DOHH2 (cell line): Measurements from ENCODE around the gene MARK1.

ENCODE experiments used
- H3F3A ChIP-seq: fragments of 200-600 bp; sonication (generic), shearing (Covaris generic); 2 replicates; pipeline ENCODE4 v1.6.0; 2016; ENCODE audit warnings: antibody characterized with exemption, mild to moderate bottlenecking; ENCODE audit not compliant: control insufficient read depth, insufficient read depth
- H3K27ac ChIP-seq: fragments of 200-600 bp; sonication (generic); 2 replicates; pipeline ENCODE4 v1.5.1; 2014; ENCODE audit warnings: low read depth, mild to moderate bottlenecking, low read length, moderate library complexity
- H3K27me3 ChIP-seq: fragments of 200-600 bp; sonication (generic); 2 replicates; pipeline ENCODE4 v1.6.1; 2014; ENCODE audit warnings: mild to moderate bottlenecking, low read length, mixed read lengths; ENCODE audit not compliant: control insufficient read depth
- H3K36me3 ChIP-seq: fragments of 200-600 bp; sonication (generic); 2 replicates; pipeline ENCODE4 v1.6.1; 2014; ENCODE audit warnings: mild to moderate bottlenecking, low read length, moderate library complexity, mixed read lengths; ENCODE audit not compliant: control insufficient read depth
- H3K4me1 ChIP-seq: fragments of 200-600 bp; sonication (generic); 2 replicates; pipeline ENCODE4 v1.6.1; 2014; ENCODE audit warnings: mild to moderate bottlenecking, low read length, mixed read lengths; ENCODE audit not compliant: control insufficient read depth
- H3K4me2 ChIP-seq: fragments of 200-600 bp; sonication (generic); 2 replicates; pipeline ENCODE4 v1.6.0; 2014; ENCODE audit warnings: mild to moderate bottlenecking, low read length, moderate library complexity
- H3K4me3 ChIP-seq: fragments of 200-600 bp; sonication (generic); 2 replicates; pipeline ENCODE4 v1.5.1; 2014; ENCODE audit warnings: mild to moderate bottlenecking, low read length, mixed read lengths
- H3K79me2 ChIP-seq: fragments of 200-600 bp; sonication (generic); 2 replicates; pipeline ENCODE4 v1.6.1; 2014; ENCODE audit warnings: mild to moderate bottlenecking, low read length, mixed read lengths; ENCODE audit not compliant: control insufficient read depth
- H3K9me2 ChIP-seq: fragments of 200-600 bp; sonication (generic); replicated peaks from 2 replicates; pipeline ENCODE4 v1.6.1; 2014; ENCODE audit warnings: mild to moderate bottlenecking, low read length, mixed read lengths; ENCODE audit not compliant: control insufficient read depth
- H3K9me3 ChIP-seq: fragments of 200-600 bp; sonication (generic); 2 replicates; pipeline ENCODE4 v1.6.1; 2014; ENCODE audit warnings: antibody characterized with exemption, low read length, mixed read lengths; ENCODE audit not compliant: control insufficient read depth, insufficient read depth
- H4K20me1 ChIP-seq: fragments of 200-600 bp; sonication (generic); 2 replicates; pipeline ENCODE4 v1.6.0; 2014; ENCODE audit warnings: low read depth, mild to moderate bottlenecking, antibody characterized with exemption, low read length, moderate library complexity; ENCODE audit not compliant: control insufficient read depth, insufficient read depth
- CTCF ChIP-seq: fragments of 200-600 bp; sonication (generic); IDR thresholded peaks from one replicate; pipeline ENCODE4 v1.5.1; 2014; ENCODE audit warnings: antibody characterized with exemption, mild to moderate bottlenecking, low read depth, low read length; ENCODE audit not compliant: poor library complexity, severe bottlenecking
- EZH2phosphoT487 ChIP-seq: fragments of 200-600 bp; sonication (generic); IDR thresholded peaks from 2 replicates; pipeline ENCODE4 v1.6.1; 2017; ENCODE audit warnings: borderline replicate concordance, mild to moderate bottlenecking, antibody characterized with exemption, low read length, moderate library complexity, mixed read lengths

Gene MARK1

DNA sequence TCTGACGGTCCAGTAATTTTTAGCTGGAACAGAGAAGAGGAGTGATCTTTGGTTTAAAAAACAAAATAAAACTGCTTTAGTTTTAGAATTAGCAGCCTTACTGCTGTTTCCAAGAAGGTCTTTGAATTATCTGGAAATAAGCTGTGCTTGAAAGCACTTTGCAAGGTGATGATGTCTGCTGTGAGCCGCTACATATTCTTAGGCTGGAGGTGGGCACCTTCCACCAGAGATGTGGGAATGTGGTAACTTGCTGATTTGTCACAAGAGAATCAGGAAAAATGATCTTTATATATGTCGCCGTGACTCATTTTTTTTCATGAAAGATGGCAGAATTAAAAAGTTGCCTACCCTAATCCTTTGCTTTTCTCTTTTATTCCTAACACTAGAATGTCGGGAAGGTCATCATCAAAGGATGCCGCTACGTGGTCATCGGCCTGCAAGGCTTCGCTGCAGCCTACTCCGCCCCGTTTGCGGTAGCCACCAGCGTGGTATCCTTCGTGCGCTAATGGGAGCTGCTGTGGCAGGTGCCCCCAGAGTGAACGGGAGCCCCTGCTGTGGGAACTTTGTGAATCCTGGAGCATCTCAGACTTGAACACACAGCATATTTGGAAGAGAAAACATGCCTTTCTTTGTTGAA, 168.4 kb downstream of the MARK1 start:
- H3K9me3 ChIP-seq = no peaks in the 10 kb centered on the region
- no peaks in the 10 kb centered on the region for H3K9me2 ChIP-seq
- H3K4me3 ChIP-seq = no peak overlapping the region
- no peaks in the 10 kb centered on the region for H4K20me1 ChIP-seq
- no peaks in the 10 kb centered on the region for H3F3A ChIP-seq
- no peak overlapping the region for H3K4me2 ChIP-seq
- H3K4me1 ChIP-seq = no peaks in the 10 kb centered on the region
- H3K27me3 ChIP-seq = no peaks in the 10 kb centered on the region
- TF ChIP-seq EZH2phosphoT487 (no peak), CTCF (no peak)
- H3K79me2 ChIP-seq = no peaks in the 10 kb centered on the region
- H3K36me3 ChIP-seq = no peaks in the 10 kb centered on the region
- H3K27ac ChIP-seq = no peak overlapping the region

DNA sequence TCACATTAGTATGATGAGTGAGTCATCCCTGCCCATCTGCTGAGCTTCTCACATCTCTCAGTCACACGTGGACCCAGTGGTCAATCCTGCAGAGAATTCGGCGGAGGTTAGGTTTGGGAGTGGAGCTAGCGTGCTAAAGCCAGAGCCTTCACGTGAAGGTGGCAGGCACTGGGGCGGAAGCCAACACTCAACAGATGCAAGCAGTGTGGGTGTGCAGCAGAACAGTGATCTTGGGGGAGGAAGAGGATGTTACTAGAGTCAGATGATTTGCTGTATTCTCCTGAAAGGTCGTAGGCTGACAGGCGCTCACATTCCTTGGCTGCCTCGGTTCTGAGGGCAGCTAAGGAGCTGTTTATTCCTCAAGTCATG, 168.9 kb downstream of the MARK1 start:
- peaks cover 3% of the 10 kb centered on the region for H3K27me3 ChIP-seq
- no peaks in the 10 kb centered on the region for H3F3A ChIP-seq
- no peak for TF ChIP-seq EZH2phosphoT487
- TF ChIP-seq CTCF = no peak
- H3K27ac ChIP-seq = no peak overlapping the region
- H4K20me1 ChIP-seq = no peaks in the 10 kb centered on the region
- H3K36me3 ChIP-seq = no peaks in the 10 kb centered on the region
- H3K9me3 ChIP-seq = no peaks in the 10 kb centered on the region
- H3K79me2 ChIP-seq = no peaks in the 10 kb centered on the region
- H3K4me1 ChIP-seq = no peaks in the 10 kb centered on the region
- no peak overlapping the region for H3K4me2 ChIP-seq
- no peak overlapping the region for H3K4me3 ChIP-seq
- no peaks in the 10 kb centered on the region for H3K9me2 ChIP-seq

GRCh38 chr1:220697326-220697725, 169.4 kb downstream of the MARK1 start:
- TF ChIP-seq EZH2phosphoT487 = no peak
- Histone ChIP-seq H3K79me2 (no peaks in the 10 kb centered on the region), H3K27ac (no peak overlapping the region), H3K4me1 (no peaks in the 10 kb centered on the region), H4K20me1 (no peaks in the 10 kb centered on the region), H3K4me3 (no peak overlapping the region), H3K9me3 (no peaks in the 10 kb centered on the region), H3K4me2 (no peak overlapping the region), H3K27me3 (peaks cover 8% of the 10 kb centered on the region), H3F3A (no peaks in the 10 kb centered on the region), H3K9me2 (no peaks in the 10 kb centered on the region), H3K36me3 (no peaks in the 10 kb centered on the region)

DNA sequence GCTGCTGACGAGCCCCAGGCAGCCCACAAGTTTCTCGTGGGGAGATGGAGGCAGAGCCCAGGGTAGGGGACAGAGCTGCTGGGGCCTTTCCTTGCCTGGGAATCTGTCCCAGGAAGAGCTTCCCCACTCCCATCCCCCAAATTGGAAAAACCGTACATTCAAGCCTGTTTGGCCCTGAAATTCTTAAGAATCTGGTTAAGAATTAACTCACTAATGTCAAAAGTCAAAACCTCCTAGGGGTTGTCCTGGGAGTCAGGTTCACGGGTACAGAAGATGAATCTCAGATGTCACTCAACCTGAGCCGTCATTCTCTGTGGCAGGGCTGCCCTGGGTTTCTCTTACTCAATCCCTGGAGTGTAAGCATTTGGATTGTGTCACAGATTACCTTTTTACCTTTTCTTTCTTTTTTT, 170.7 kb downstream of the MARK1 start:
- H3K27ac ChIP-seq = no peak overlapping the region
- H3F3A ChIP-seq = no peaks in the 10 kb centered on the region
- H3K9me3 ChIP-seq = no peaks in the 10 kb centered on the region
- no peak overlapping the region for H3K4me2 ChIP-seq
- no peaks in the 10 kb centered on the region for H4K20me1 ChIP-seq
- no peaks in the 10 kb centered on the region for H3K4me1 ChIP-seq
- no peak overlapping the region for H3K4me3 ChIP-seq
- H3K36me3 ChIP-seq = no peaks in the 10 kb centered on the region
- H3K79me2 ChIP-seq = no peaks in the 10 kb centered on the region
- TF ChIP-seq CTCF (no peak), EZH2phosphoT487 (no peak)
- no peaks in the 10 kb centered on the region for H3K9me2 ChIP-seq
- H3K27me3 ChIP-seq = peaks cover 8% of the 10 kb centered on the region
